WTC11 (cell line): ENCODE results near the gene ZSCAN2. TPM values are rescaled to one million over a fixed set of nuclear protein-coding genes. Genes with fewer than 3 reads are reported as not detected.

ENCODE experiments used
- ATAC-seq: fragments of 200-7000 bp; cut with Tn5 transposase; 2 replicates; pipeline ENCODE4 v1.10.0; 2021; ENCODE audit warnings: mild to moderate bottlenecking, moderate library complexity
- Bru-seq: library from RNA; stranded (reverse); fragments of 400-500 nt; gene quantifications from one replicate; lab custom pipeline; 2021; lab: Mats Ljungman, UMichigan
- CTCF ChIA-PET: fragments of 300-600 bp; sonication (Branson Sonifier 250); formaldehyde crosslinking; loops from one replicate; lab custom pipeline; 2021; ENCODE audit warnings: antibody characterized with exemption; lab: Charles Lee
- POLR2A ChIA-PET: fragments of 350-600 bp; sonication (Branson Sonifier 250); formaldehyde crosslinking; loops from one replicate; lab custom pipeline; 2021; ENCODE audit warnings: antibody characterized with exemption; lab: Charles Lee
- DNase-seq: peaks from one replicate; pipeline ENCODE4 v3.0.0; 2021; ENCODE audit warnings: low spot score
- H3K27ac Mint-ChIP-seq: 2 replicates; pipeline ENCODE4 v1.8.0; 2021; ENCODE audit warnings: mixed read lengths
- H3K27me3 Mint-ChIP-seq: 2 replicates; pipeline ENCODE4 v1.8.0; 2021; ENCODE audit warnings: low read depth, mild to moderate bottlenecking, moderate library complexity, mixed read lengths
- H3K36me3 Mint-ChIP-seq: 2 replicates; pipeline ENCODE4 v1.8.0; 2021; ENCODE audit warnings: mixed read lengths
- H3K4me1 Mint-ChIP-seq: 2 replicates; pipeline ENCODE4 v1.8.0; 2022; ENCODE audit warnings: mixed read lengths
- H3K4me3 Mint-ChIP-seq: 2 replicates; pipeline ENCODE4 v1.8.0; 2021; ENCODE audit warnings: mild to moderate bottlenecking, moderate library complexity, mixed read lengths
- H3K9me3 Mint-ChIP-seq: 2 replicates; pipeline ENCODE4 v1.8.0; 2021; ENCODE audit warnings: mixed read lengths
- AFF4 ChIP-seq: sonication (generic); formaldehyde crosslinking; IDR thresholded peaks from 2 replicates; pipeline ENCODE4 v1.8.1; 2023; ENCODE audit warnings: mild to moderate bottlenecking, missing genetic modification reagents, borderline replicate concordance
- E2F1 ChIP-seq: sonication (generic); formaldehyde crosslinking; IDR thresholded peaks from 2 replicates; pipeline ENCODE4 v1.8.0; 2022; ENCODE audit warnings: mild to moderate bottlenecking, missing genetic modification reagents
- E2F5 ChIP-seq: sonication (generic); formaldehyde crosslinking; IDR thresholded peaks from 2 replicates; pipeline ENCODE4 v1.8.1; 2022; ENCODE audit warnings: mild to moderate bottlenecking, moderate library complexity, missing genetic modification reagents
- FOXK1 ChIP-seq: sonication (generic); formaldehyde crosslinking; IDR thresholded peaks from 2 replicates; pipeline ENCODE4 v1.8.0; 2022; ENCODE audit warnings: mild to moderate bottlenecking, moderate library complexity, missing genetic modification reagents
- FOXP1 ChIP-seq: sonication (generic); formaldehyde crosslinking; IDR thresholded peaks from 2 replicates; pipeline ENCODE4 v1.8.0; 2022; ENCODE audit warnings: missing genetic modification reagents, mild to moderate bottlenecking, moderate library complexity, borderline replicate concordance
- GABPB1 ChIP-seq: sonication (generic); formaldehyde crosslinking; IDR thresholded peaks from 2 replicates; pipeline ENCODE4 v1.8.1; 2023; ENCODE audit warnings: mild to moderate bottlenecking, missing genetic modification reagents
- NR3C1 ChIP-seq: sonication (generic); formaldehyde crosslinking; conservative IDR thresholded peaks from 2 replicates; pipeline ENCODE4 v1.8.1; 2023; ENCODE audit warnings: low read depth, mild to moderate bottlenecking, missing genetic modification reagents
- RELA ChIP-seq: sonication (generic); formaldehyde crosslinking; IDR thresholded peaks from 2 replicates; pipeline ENCODE4 v1.8.1; 2022; ENCODE audit warnings: missing genetic modification reagents, mild to moderate bottlenecking, borderline replicate concordance
- ZBTB21 ChIP-seq: sonication (generic); formaldehyde crosslinking; IDR thresholded peaks from 2 replicates; pipeline ENCODE4 v1.8.1; 2023; ENCODE audit warnings: mild to moderate bottlenecking, missing genetic modification reagents, borderline replicate concordance
- ZNF219 ChIP-seq: sonication (generic); formaldehyde crosslinking; IDR thresholded peaks from 2 replicates; pipeline ENCODE4 v1.8.0; 2023; ENCODE audit warnings: missing genetic modification reagents, mild to moderate bottlenecking, borderline replicate concordance
- ZNF532 ChIP-seq: fragments of 250-450 bp; sonication (Bioruptor Pico); IDR thresholded peaks from 2 replicates; pipeline ENCODE4 v1.9.0; 2021; ENCODE audit warnings: mild to moderate bottlenecking, borderline replicate concordance
- long read RNA-seq, 3 experiments: library from RNA in 1 of 3; library from capped mRNA in 1 of 3; library from polyadenylated mRNA in 1 of 3; unstranded in 2 of 3; stranded (forward) in 1 of 3; transcript quantifications; one replicate each; pipeline ENCODE4 v2.0.0, GENCODE V29; 2021
- total RNA-seq: library from RNA; stranded (reverse); gene quantifications from 3 replicates; pipeline ENCODE4 v1.2.3, GENCODE V29; 2021
- TF ChIP-seq, protein P1 (sequence below): sonication (generic); formaldehyde crosslinking; IDR thresholded peaks from 2 replicates; pipeline ENCODE4 v1.8.0; 2023; ENCODE audit warnings: missing genetic modification reagents, mild to moderate bottlenecking, borderline replicate concordance
- TF ChIP-seq, protein P2 (sequence below): sonication (generic); formaldehyde crosslinking; IDR thresholded peaks from 2 replicates; pipeline ENCODE4 v1.8.0; 2023; ENCODE audit warnings: mild to moderate bottlenecking, missing genetic modification reagents

The ZSCAN2 gene
- total RNA-seq (39.6 to 51.9 TPM (median 44.4 TPM) in 3 replicates), Bru-seq, nascent RNA (percentile 89 among the genes with signal in this experiment)
- long read RNA-seq, experiment 1, transcript ZSCAN2-214 (3 exons, 2,242 nt), result major isoform, 42 of 133 reads
- long read RNA-seq, experiment 1, transcript ZSCAN2-203 (3 exons, 993 nt), result minor isoform, 5 of 133 reads
- long read RNA-seq, experiment 1, transcript ZSCAN2-205 (3 exons, 906 nt), result minor isoform, 9 of 133 reads
- long read RNA-seq, experiment 1, transcript ZSCAN2-207 (3 exons, 3,813 nt), result minor isoform, 21 of 133 reads
- long read RNA-seq, experiment 1, partial matches to known transcripts, result 24 of 133 reads
- long read RNA-seq, experiment 1, other reads (novel, unspliced or antisense), result 31 of 133 reads
- long read RNA-seq, experiment 2, transcript ZSCAN2-214 (3 exons, 2,242 nt), result major isoform, 7 of 37 reads
- long read RNA-seq, experiment 2, partial matches to known transcripts, result 1 of 37 reads
- long read RNA-seq, experiment 2, other reads (novel, unspliced or antisense), result 19 of 37 reads
- long read RNA-seq, experiment 3, transcript ZSCAN2-205 (3 exons, 906 nt), result major isoform, 17 of 72 reads
- long read RNA-seq, experiment 3, transcript ZSCAN2-203 (3 exons, 993 nt), result minor isoform, 16 of 72 reads
- long read RNA-seq, experiment 3, partial matches to known transcripts, result 10 of 72 reads
- long read RNA-seq, experiment 3, other reads (novel, unspliced or antisense), result 25 of 72 reads

DNA sequence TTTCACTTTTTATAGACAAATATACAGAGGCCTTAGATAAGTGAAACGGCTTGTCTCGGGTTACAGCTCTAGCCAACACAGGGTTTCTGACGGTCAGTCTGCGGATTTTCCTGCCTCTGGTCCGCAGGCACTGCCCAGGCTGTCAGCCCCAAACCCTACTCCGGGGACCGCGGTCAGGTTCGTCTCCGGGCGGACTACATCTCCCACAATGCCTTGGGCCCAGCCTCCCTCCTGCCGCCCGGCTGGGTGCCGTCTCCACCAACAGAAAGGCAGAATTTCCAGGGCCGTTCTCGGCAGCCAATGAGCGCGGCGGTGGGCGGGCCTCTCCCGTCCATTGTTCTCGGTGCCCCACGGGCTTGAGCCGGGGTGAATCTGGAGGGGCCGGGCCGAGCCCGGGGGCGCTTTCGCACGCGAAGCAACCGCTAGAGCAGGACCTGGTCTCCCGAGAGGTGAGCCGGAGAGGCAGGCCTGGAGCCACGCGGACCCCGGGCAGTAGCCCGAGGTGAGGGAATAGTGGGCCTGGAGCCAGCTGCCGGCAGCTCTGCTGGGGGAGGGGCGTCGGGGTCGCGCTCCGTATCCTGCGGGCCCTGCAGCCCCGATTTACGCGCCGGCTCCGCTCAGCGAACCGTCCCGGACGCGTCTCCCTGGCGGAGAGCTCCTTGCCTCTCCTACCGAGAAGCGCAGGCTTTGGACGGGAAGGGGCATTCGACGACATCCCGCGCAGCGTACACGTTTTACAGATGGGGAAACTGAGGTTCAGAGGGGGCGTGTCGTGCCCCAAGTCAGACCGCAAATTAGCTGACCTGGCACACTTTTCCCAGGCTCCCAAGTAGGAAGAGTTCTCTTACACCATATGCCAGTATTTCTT, at the start of gene ZSCAN2:
TSS of gene ZSCAN2 (plus strand) at position 323 of the 868 bp plus-strand sequence. CDS start 2,919 bp downstream, outside the sequence.
- Mint-ChIP-seq H3K4me3 (peak within 1 kb of the TSS; percentile 87), H3K27ac (peak within 1 kb of the TSS; percentile 78), H3K4me1 (peaks cover 46% of the 10 kb centered on the region), H3K27me3 (no peaks in the 10 kb centered on the region), H3K9me3 (no peaks in the 10 kb centered on the region), H3K36me3 (peaks cover 19% of the 10 kb centered on the region)
- ATAC-seq (peak; percentile 83), DNase-seq (peak; percentile 98)
- ChIA-PET CTCF (interaction anchor here (0.7 to 5.0 kb wide), 7 partner anchors 13 to 327 kb away, joined by 4 to 139 read pairs (median 8); partner anchors contain the start of genes NMB and WDR73), POLR2A (interaction anchor here (0.6 to 3.0 kb wide), 6 partner anchors 15 to 43 kb away, joined by 3 to 14 read pairs (median 4); no protein-coding TSS in a partner anchor)
- TF ChIP-seq ZBTB21, result 0 out of 2 replicates have a peak, but pooled peaks have one; percentile 40
- no peak for TF ChIP-seq RELA
- TF ChIP-seq AFF4 (CRISPR knock-in tag), result no peak
- TF ChIP-seq, protein P1, sequence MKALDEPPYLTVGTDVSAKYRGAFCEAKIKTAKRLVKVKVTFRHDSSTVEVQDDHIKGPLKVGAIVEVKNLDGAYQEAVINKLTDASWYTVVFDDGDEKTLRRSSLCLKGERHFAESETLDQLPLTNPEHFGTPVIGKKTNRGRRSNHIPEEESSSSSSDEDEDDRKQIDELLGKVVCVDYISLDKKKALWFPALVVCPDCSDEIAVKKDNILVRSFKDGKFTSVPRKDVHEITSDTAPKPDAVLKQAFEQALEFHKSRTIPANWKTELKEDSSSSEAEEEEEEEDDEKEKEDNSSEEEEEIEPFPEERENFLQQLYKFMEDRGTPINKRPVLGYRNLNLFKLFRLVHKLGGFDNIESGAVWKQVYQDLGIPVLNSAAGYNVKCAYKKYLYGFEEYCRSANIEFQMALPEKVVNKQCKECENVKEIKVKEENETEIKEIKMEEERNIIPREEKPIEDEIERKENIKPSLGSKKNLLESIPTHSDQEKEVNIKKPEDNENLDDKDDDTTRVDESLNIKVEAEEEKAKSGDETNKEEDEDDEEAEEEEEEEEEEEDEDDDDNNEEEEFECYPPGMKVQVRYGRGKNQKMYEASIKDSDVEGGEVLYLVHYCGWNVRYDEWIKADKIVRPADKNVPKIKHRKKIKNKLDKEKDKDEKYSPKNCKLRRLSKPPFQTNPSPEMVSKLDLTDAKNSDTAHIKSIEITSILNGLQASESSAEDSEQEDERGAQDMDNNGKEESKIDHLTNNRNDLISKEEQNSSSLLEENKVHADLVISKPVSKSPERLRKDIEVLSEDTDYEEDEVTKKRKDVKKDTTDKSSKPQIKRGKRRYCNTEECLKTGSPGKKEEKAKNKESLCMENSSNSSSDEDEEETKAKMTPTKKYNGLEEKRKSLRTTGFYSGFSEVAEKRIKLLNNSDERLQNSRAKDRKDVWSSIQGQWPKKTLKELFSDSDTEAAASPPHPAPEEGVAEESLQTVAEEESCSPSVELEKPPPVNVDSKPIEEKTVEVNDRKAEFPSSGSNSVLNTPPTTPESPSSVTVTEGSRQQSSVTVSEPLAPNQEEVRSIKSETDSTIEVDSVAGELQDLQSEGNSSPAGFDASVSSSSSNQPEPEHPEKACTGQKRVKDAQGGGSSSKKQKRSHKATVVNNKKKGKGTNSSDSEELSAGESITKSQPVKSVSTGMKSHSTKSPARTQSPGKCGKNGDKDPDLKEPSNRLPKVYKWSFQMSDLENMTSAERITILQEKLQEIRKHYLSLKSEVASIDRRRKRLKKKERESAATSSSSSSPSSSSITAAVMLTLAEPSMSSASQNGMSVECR (CRISPR knock-in tag), result peak; percentile 79; the same call in 1 of the 2 replicates
- 0 out of 2 replicates have a peak, but pooled peaks have one; percentile 62 for TF ChIP-seq ZNF219 (CRISPR knock-in tag)
- TF ChIP-seq FOXK1 (CRISPR knock-in tag), result 0 out of 2 replicates have a peak, but pooled peaks have one; percentile 69
- TF ChIP-seq GABPB1 (CRISPR knock-in tag), result no peak
- TF ChIP-seq FOXP1 (CRISPR knock-in tag), result peak; percentile 69
- TF ChIP-seq E2F5, result peak; percentile 35; the same call in 1 of the 2 replicates
- TF ChIP-seq E2F1 (CRISPR knock-in tag), result no peak
- no peak for TF ChIP-seq NR3C1 (CRISPR knock-in tag)
- TF ChIP-seq ZNF532, result no peak
- TF ChIP-seq, protein P2, sequence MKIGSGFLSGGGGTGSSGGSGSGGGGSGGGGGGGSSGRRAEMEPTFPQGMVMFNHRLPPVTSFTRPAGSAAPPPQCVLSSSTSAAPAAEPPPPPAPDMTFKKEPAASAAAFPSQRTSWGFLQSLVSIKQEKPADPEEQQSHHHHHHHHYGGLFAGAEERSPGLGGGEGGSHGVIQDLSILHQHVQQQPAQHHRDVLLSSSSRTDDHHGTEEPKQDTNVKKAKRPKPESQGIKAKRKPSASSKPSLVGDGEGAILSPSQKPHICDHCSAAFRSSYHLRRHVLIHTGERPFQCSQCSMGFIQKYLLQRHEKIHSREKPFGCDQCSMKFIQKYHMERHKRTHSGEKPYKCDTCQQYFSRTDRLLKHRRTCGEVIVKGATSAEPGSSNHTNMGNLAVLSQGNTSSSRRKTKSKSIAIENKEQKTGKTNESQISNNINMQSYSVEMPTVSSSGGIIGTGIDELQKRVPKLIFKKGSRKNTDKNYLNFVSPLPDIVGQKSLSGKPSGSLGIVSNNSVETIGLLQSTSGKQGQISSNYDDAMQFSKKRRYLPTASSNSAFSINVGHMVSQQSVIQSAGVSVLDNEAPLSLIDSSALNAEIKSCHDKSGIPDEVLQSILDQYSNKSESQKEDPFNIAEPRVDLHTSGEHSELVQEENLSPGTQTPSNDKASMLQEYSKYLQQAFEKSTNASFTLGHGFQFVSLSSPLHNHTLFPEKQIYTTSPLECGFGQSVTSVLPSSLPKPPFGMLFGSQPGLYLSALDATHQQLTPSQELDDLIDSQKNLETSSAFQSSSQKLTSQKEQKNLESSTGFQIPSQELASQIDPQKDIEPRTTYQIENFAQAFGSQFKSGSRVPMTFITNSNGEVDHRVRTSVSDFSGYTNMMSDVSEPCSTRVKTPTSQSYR (CRISPR knock-in tag), result peak; percentile 81
